ENCODE results near the gene GPC3.
"Not testable (repeated sequence)": the region's sequence is repeated elsewhere in the genome, so short reads cannot be mapped to it uniquely, and the experiment has no call there.

Gene GPC3

GRCh38 chrX:133994576-133994975, 9.2 kb upstream of the GPC3 start:
- no peak for TF ChIP-seq CTCF (IDR thresholded peaks at IDR 0.05; ENCODE audit: low read depth, low read length, missing control alignments)
- no peak overlapping the region for H3K4me3 ChIP-seq (ENCODE audit: low read depth, low read length)
- no peak for DNase-seq (ENCODE audit: low read depth)

- H3K4me3 ChIP-seq (ENCODE audit: low read depth, low read length) = no peak overlapping the region
- no peak for TF ChIP-seq CTCF (IDR thresholded peaks at IDR 0.05; ENCODE audit: low read depth, low read length, missing control alignments)
- no peak for DNase-seq (ENCODE audit: low read depth)
Measured at GRCh38 chrX:133992882-133993281, 7.5 kb upstream of the GPC3 start.

GRCh38 chrX:133991814-133992213, 6.4 kb upstream of the GPC3 start:
- no peak overlapping the region for H3K4me3 ChIP-seq (ENCODE audit: low read depth, low read length)
- TF ChIP-seq CTCF (IDR thresholded peaks at IDR 0.05; ENCODE audit: low read depth, low read length, missing control alignments) = no peak
- no peak for DNase-seq (ENCODE audit: low read depth)

GRCh38 chrX:133991057-133991456, 5.7 kb upstream of the GPC3 start:
- not testable (repeated sequence) for DNase-seq (ENCODE audit: low read depth); H3K4me3 ChIP-seq (ENCODE audit: low read depth, low read length)

GRCh38 chrX:133989993-133990392, 4.6 kb upstream of the GPC3 start:
- no peak for TF ChIP-seq CTCF (IDR thresholded peaks at IDR 0.05; ENCODE audit: low read depth, low read length, missing control alignments)
- no peak for DNase-seq (ENCODE audit: low read depth)
- no peak overlapping the region for H3K4me3 ChIP-seq (ENCODE audit: low read depth, low read length)

GRCh38 chrX:133989490-133989889, 4.1 kb upstream of the GPC3 start:
- no peak for DNase-seq (ENCODE audit: low read depth)
- no peak for TF ChIP-seq CTCF (IDR thresholded peaks at IDR 0.05; ENCODE audit: low read depth, low read length, missing control alignments)

GRCh38 chrX:133988010-133988409, 2.6 kb upstream of the GPC3 start:
- TF ChIP-seq CTCF (IDR thresholded peaks at IDR 0.05; ENCODE audit: low read depth, low read length, missing control alignments) = no peak
- no peak overlapping the region for H3K4me3 ChIP-seq (ENCODE audit: low read depth, low read length)
- DNase-seq (ENCODE audit: low read depth) = no peak

More at GRCh38 chrX:133989490-133989889, 4.1 kb upstream of the GPC3 start:
- no peak overlapping the region for H3K4me3 ChIP-seq (ENCODE audit: low read depth, low read length)

GRCh38 chrX:133987188-133987587, 1.8 kb upstream of the GPC3 start:
- no peak overlapping the region for H3K4me3 ChIP-seq (ENCODE audit: low read depth, low read length)
- no peak for DNase-seq (ENCODE audit: low read depth)
- TF ChIP-seq CTCF (IDR thresholded peaks at IDR 0.05; ENCODE audit: low read depth, low read length, missing control alignments) = no peak
